CD4-positive, alpha-beta T cell treated with Interleukin-17A for 4 hours (primary cell): ENCODE data around the gene PDK4.
"Not testable (repeated sequence)": the region's sequence is repeated elsewhere in the genome, so short reads cannot be mapped to it uniquely, and the experiment has no call there.

Experiments used
- DNase-seq: peaks from one replicate; pipeline ENCODE4 v3.0.0-alpha.2; 2020; ENCODE audit warnings: mixed read lengths

Gene PDK4

GRCh38 chr7:95558864-95559263 lies 37.5 kb downstream of the PDK4 start:
- DNase-seq: no peak

GRCh38 chr7:95556777-95557176 lies 39.5 kb downstream of the PDK4 start:
- no peak for DNase-seq

- no peak for DNase-seq
These were observed 42.4 kb downstream of the PDK4 start for GRCh38 chr7:95553939-95554338.

- not testable (repeated sequence) for DNase-seq
These were observed 44.0 kb downstream of the PDK4 start for GRCh38 chr7:95552010-95552926.

GRCh38 chr7:95550546-95550945 lies 45.8 kb downstream of the PDK4 start:
- DNase-seq: no peak

- no peak for DNase-seq
These were observed 46.3 kb downstream of the PDK4 start for GRCh38 chr7:95549818-95550529.

- DNase-seq: no peak
These were observed 48.7 kb downstream of the PDK4 start for GRCh38 chr7:95547361-95548348.

- DNase-seq: no peak
These were observed 49.7 kb downstream of the PDK4 start for GRCh38 chr7:95546647-95547046.

GRCh38 chr7:95545673-95546072 lies 50.6 kb downstream of the PDK4 start:
- DNase-seq: no peak

GRCh38 chr7:95545007-95545615 lies 51.2 kb downstream of the PDK4 start:
- no peak for DNase-seq

- no peak for DNase-seq
These were observed 52.1 kb downstream of the PDK4 start for GRCh38 chr7:95544171-95544570.

- no peak for DNase-seq
These were observed 53.0 kb downstream of the PDK4 start for GRCh38 chr7:95543312-95543711.

- DNase-seq: no peak
These were observed 56.0 kb downstream of the PDK4 start for GRCh38 chr7:95540366-95540765.

- DNase-seq: no peak
These were observed 56.9 kb downstream of the PDK4 start for GRCh38 chr7:95539426-95539825.

GRCh38 chr7:95537468-95537867 lies 58.8 kb downstream of the PDK4 start:
- no peak for DNase-seq

GRCh38 chr7:95536656-95537311 lies 59.5 kb downstream of the PDK4 start:
- no peak for DNase-seq

- DNase-seq: no peak
These were observed 60.7 kb downstream of the PDK4 start for GRCh38 chr7:95535662-95536061.

GRCh38 chr7:95534796-95535195 lies 61.5 kb downstream of the PDK4 start:
- no peak for DNase-seq
